Kidney epithelial cell (primary cell): Measurements from ENCODE around the gene SPECC1. TPM values are rescaled to one million over a fixed set of nuclear protein-coding genes. Genes with fewer than 3 reads are reported as not detected.

ENCODE experiments used
- DNase-seq: peaks from one replicate; pipeline ENCODE4 v3.0.0-alpha.2; 2010; ENCODE audit warnings: low read depth
- H3K27me3 ChIP-seq: 2 replicates; pipeline ENCODE4 v1.6.0; 2011; ENCODE audit warnings: low read length; ENCODE audit not compliant: control insufficient read depth, insufficient read depth
- H3K36me3 ChIP-seq: 2 replicates; pipeline ENCODE4 v1.5.1; 2011; ENCODE audit warnings: low read length; ENCODE audit not compliant: control insufficient read depth, insufficient read depth
- H3K4me3 ChIP-seq: 2 replicates; pipeline ENCODE4 v1.5.1; 2011; ENCODE audit warnings: low read depth, mild to moderate bottlenecking, control low read depth, low read length
- CTCF ChIP-seq: IDR thresholded peaks from 2 replicates; pipeline ENCODE4 v1.5.1; 2011; ENCODE audit warnings: mild to moderate bottlenecking, moderate library complexity, low read length, control low read depth, inconsistent platforms; ENCODE audit not compliant: insufficient read depth, poor library complexity, severe bottlenecking
- total RNA-seq: library from RNA; depleted of rRNA; stranded (reverse); fragments of >200 nt; gene quantifications from 2 replicates; pipeline ENCODE4 v1.2.3, GENCODE V29; 2015

The SPECC1 gene
- total RNA-seq, 1 donor from 2014 or later: 62.3 TPM

GRCh38 chr17:20043021-20043420, 33.9 kb downstream of the SPECC1 start:
- TF ChIP-seq CTCF: no peak
- Histone ChIP-seq H3K27me3 (no peaks in the 10 kb centered on the region), H3K4me3 (no peak overlapping the region), H3K36me3 (no peaks in the 10 kb centered on the region)
- no peak for DNase-seq

GRCh38 chr17:20045476-20045875, 36.3 kb downstream of the SPECC1 start:
- Histone ChIP-seq H3K36me3 (no peaks in the 10 kb centered on the region), H3K27me3 (no peaks in the 10 kb centered on the region), H3K4me3 (no peak overlapping the region)
- DNase-seq: no peak
- TF ChIP-seq CTCF: no peak

- H3K4me3 ChIP-seq: no peak overlapping the region
- no peak for DNase-seq
- no peak for TF ChIP-seq CTCF
- no peaks in the 10 kb centered on the region for H3K27me3 ChIP-seq
- H3K36me3 ChIP-seq: no peaks in the 10 kb centered on the region
Measured at GRCh38 chr17:20046629-20047028, 37.5 kb downstream of the SPECC1 start.

GRCh38 chr17:20051624-20052023, 42.5 kb downstream of the SPECC1 start:
- Histone ChIP-seq H3K36me3 (no peaks in the 10 kb centered on the region), H3K27me3 (no peaks in the 10 kb centered on the region), H3K4me3 (no peak overlapping the region)
- no peak for TF ChIP-seq CTCF
- no peak for DNase-seq

- DNase-seq: no peak
- Histone ChIP-seq H3K36me3 (no peaks in the 10 kb centered on the region), H3K27me3 (no peaks in the 10 kb centered on the region), H3K4me3 (no peak overlapping the region)
- no peak for TF ChIP-seq CTCF
Measured at GRCh38 chr17:20053361-20053964, 44.3 kb downstream of the SPECC1 start.

GRCh38 chr17:20059728-20060188, 50.6 kb downstream of the SPECC1 start:
- TF ChIP-seq CTCF: no peak

More at GRCh38 chr17:20059728-20060188, 50.6 kb downstream of the SPECC1 start:
- no peaks in the 10 kb centered on the region for H3K27me3 ChIP-seq
- no peak overlapping the region for H3K4me3 ChIP-seq
- no peak for DNase-seq
- no peaks in the 10 kb centered on the region for H3K36me3 ChIP-seq
